OCI-LY7 (cell line): ENCODE results near the gene CPB2.

ENCODE experiments used
- CTCF ChIP-seq: fragments of 200-600 bp; sonication (generic); conservative IDR thresholded peaks from 2 replicates; pipeline ENCODE4 v1.5.1; 2014; ENCODE audit warnings: mild to moderate bottlenecking, antibody characterized with exemption, low read length, moderate library complexity, mixed read lengths
- EZH2phosphoT487 ChIP-seq: fragments of 200-600 bp; sonication (generic); IDR thresholded peaks from 2 replicates; pipeline ENCODE4 v1.6.1; 2018; ENCODE audit warnings: low read depth, borderline replicate concordance, mild to moderate bottlenecking, mixed run types, antibody characterized with exemption, low read length, moderate library complexity, mixed read lengths

GRCh38 chr13:46121033-46121432, 16.2 kb upstream of the CPB2 start:
- no peak for TF ChIP-seq CTCF
- TF ChIP-seq EZH2phosphoT487, result no peak
